Measurements from ENCODE around the gene UBE2E2.

UBE2E2 gene

DNA sequence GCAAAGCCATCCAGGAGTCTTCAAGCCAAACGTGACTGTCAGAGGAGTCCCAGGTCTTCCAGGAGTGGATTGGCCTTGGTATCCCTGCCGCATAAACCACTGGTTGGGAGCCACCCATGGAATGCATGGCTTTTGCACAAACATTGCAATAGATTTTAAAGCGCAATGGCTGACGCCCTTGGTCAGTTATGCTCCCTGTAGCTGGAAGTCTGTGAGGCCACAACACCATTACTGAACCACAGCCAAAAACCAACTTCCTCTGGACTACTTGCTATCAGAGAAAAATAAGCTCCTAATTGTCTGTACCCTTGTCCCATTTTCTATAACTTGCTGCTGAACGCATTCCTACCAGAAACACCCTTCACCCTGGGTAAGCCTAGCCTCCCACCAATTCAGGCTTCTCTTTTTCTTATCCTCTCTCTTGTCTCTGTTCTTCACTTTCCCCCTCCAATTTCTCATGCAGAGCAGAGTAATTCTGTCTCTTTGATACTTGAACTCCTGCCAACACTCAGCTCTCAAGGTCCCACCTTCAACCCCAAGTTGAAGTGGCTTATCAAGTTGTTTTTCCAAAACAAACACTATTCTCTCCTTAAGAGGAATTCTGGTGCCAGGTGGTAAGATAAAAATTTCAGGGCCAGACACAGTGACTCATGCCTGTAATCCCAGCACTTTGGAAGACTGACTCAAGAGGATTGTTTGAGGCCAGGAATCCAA lies 426.2 kb downstream of the UBE2E2 start (continued):
- TF ChIP-seq, protein P1, sequence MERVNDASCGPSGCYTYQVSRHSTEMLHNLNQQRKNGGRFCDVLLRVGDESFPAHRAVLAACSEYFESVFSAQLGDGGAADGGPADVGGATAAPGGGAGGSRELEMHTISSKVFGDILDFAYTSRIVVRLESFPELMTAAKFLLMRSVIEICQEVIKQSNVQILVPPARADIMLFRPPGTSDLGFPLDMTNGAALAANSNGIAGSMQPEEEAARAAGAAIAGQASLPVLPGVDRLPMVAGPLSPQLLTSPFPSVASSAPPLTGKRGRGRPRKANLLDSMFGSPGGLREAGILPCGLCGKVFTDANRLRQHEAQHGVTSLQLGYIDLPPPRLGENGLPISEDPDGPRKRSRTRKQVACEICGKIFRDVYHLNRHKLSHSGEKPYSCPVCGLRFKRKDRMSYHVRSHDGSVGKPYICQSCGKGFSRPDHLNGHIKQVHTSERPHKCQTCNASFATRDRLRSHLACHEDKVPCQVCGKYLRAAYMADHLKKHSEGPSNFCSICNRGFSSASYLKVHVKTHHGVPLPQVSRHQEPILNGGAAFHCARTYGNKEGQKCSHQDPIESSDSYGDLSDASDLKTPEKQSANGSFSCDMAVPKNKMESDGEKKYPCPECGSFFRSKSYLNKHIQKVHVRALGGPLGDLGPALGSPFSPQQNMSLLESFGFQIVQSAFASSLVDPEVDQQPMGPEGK (tag by site-specific recombination; IDR thresholded peaks at IDR 0.05), result 0 out of 2 replicates have a peak, but pooled peaks have one; percentile 14
- TF ChIP-seq MZF1 (tag by site-specific recombination; IDR thresholded peaks at IDR 0.05; ENCODE audit: borderline replicate concordance), result 0 out of 2 replicates have a peak, but pooled peaks have one; percentile 21
- TF ChIP-seq ZNF324 (tag by site-specific recombination; IDR thresholded peaks at IDR 0.05), result no peak
- TF ChIP-seq ZNF341 (tag by site-specific recombination; IDR thresholded peaks at IDR 0.05; ENCODE audit: low read depth), result no peak
- TF ChIP-seq, protein P2, sequence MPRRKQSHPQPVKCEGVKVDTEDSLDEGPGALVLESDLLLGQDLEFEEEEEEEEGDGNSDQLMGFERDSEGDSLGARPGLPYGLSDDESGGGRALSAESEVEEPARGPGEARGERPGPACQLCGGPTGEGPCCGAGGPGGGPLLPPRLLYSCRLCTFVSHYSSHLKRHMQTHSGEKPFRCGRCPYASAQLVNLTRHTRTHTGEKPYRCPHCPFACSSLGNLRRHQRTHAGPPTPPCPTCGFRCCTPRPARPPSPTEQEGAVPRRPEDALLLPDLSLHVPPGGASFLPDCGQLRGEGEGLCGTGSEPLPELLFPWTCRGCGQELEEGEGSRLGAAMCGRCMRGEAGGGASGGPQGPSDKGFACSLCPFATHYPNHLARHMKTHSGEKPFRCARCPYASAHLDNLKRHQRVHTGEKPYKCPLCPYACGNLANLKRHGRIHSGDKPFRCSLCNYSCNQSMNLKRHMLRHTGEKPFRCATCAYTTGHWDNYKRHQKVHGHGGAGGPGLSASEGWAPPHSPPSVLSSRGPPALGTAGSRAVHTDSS (tag by site-specific recombination; IDR thresholded peaks at IDR 0.05), result no peak
- TF ChIP-seq SP3 (tag by site-specific recombination; IDR thresholded peaks at IDR 0.05), result peak; percentile 18; the same call in 1 of the 2 replicates
- TF ChIP-seq OSR2 (tag by site-specific recombination; IDR thresholded peaks at IDR 0.05), result peak; percentile 74; the same call in 1 of the 2 replicates
- TF ChIP-seq BCL11A (tag by site-specific recombination; IDR thresholded peaks at IDR 0.05; ENCODE audit: low read depth), result peak; percentile 36; the same call in 1 of the 2 replicates
- TF ChIP-seq, protein P3, sequence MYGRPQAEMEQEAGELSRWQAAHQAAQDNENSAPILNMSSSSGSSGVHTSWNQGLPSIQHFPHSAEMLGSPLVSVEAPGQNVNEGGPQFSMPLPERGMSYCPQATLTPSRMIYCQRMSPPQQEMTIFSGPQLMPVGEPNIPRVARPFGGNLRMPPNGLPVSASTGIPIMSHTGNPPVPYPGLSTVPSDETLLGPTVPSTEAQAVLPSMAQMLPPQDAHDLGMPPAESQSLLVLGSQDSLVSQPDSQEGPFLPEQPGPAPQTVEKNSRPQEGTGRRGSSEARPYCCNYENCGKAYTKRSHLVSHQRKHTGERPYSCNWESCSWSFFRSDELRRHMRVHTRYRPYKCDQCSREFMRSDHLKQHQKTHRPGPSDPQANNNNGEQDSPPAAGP (tag by site-specific recombination; IDR thresholded peaks at IDR 0.05), result peak; percentile 84
- peak; percentile 81 for TF ChIP-seq KLF8 (tag by site-specific recombination; IDR thresholded peaks at IDR 0.05)
- TF ChIP-seq ZNF664 (tag by site-specific recombination; IDR thresholded peaks at IDR 0.05), result no peak
- TF ChIP-seq ZNF600 (tag by site-specific recombination; IDR thresholded peaks at IDR 0.05), result peak; percentile 68
- TF ChIP-seq ZNF221 (tag by site-specific recombination; IDR thresholded peaks at IDR 0.05; ENCODE audit: borderline replicate concordance), result no peak
- TF ChIP-seq, protein P4, sequence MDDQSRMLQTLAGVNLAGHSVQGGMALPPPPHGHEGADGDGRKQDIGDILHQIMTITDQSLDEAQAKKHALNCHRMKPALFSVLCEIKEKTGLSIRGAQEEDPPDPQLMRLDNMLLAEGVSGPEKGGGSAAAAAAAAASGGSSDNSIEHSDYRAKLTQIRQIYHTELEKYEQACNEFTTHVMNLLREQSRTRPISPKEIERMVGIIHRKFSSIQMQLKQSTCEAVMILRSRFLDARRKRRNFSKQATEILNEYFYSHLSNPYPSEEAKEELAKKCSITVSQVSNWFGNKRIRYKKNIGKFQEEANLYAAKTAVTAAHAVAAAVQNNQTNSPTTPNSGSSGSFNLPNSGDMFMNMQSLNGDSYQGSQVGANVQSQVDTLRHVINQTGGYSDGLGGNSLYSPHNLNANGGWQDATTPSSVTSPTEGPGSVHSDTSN (CRISPR knock-in tag; IDR thresholded peaks at IDR 0.05), result no peak
- TF ChIP-seq, protein P5, sequence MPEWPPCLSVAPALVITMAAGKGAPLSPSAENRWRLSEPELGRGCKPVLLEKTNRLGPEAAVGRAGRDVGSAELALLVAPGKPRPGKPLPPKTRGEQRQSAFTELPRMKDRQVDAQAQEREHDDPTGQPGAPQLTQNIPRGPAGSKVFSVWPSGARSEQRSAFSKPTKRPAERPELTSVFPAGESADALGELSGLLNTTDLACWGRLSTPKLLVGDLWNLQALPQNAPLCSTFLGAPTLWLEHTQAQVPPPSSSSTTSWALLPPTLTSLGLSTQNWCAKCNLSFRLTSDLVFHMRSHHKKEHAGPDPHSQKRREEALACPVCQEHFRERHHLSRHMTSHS (tag by site-specific recombination; IDR thresholded peaks at IDR 0.05), result no peak
- peak; percentile 74 for TF ChIP-seq ZNF629 (tag by site-specific recombination; IDR thresholded peaks at IDR 0.05)
- TF ChIP-seq ZNF670 (tag by site-specific recombination; IDR thresholded peaks at IDR 0.05; ENCODE audit: low read depth), result no peak
- no peak for TF ChIP-seq ZNF274 (IDR thresholded peaks at IDR 0.05; ENCODE audit: low read length)
- no peak for TF ChIP-seq ZNF274 (tag by site-specific recombination; IDR thresholded peaks at IDR 0.05; ENCODE audit: borderline replicate concordance)

All from HEK293 (cell line).